Fibroblast of villous mesenchyme (primary cell): Measurements from ENCODE around the gene CNTNAP2. TPM values are rescaled to one million over a fixed set of nuclear protein-coding genes. Genes with fewer than 3 reads are reported as not detected.
"Not testable (repeated sequence)": the region's sequence is repeated elsewhere in the genome, so short reads cannot be mapped to it uniquely, and the experiment has no call there.

Experiments
- DNase-seq: peaks from one replicate; pipeline ENCODE4 v3.0.0-alpha.2; 2010; ENCODE audit warnings: low read depth
- H3K4me3 ChIP-seq: 2 replicates; pipeline ENCODE4 v1.5.1; 2011; ENCODE audit warnings: low read depth, mild to moderate bottlenecking, low read length
- total RNA-seq: library from RNA; depleted of rRNA; stranded (reverse); fragments of >200 nt; gene quantifications from 2 replicates; pipeline ENCODE4 v1.2.3, GENCODE V29; 2012
- TF ChIP-seq, protein P1 (sequence below): IDR thresholded peaks from 2 replicates; pipeline ENCODE4 v1.5.1; 2012; ENCODE audit warnings: low read depth, mild to moderate bottlenecking, low read length; ENCODE audit not compliant: insufficient read depth

The CNTNAP2 gene
- total RNA-seq, 1 donor = not detected

DNA sequence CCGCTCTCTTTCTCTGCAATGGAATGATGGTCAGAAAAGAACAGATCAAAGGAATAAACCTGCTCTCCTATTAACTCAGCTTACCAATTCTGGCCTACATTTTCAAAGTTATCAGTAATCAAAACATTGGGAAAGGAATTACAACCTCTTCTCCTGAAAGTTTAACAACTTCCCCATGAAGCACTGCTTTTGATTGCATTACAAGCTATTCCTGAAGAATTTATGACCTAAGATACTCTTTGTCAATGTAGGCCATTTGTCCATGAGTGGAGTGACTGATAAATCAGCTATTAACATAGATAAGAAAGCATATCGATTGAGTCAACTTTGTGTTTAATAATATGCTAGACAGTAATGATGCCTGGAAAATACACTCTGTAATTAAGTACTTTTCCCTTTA lies 2202.2 kb downstream of the CNTNAP2 start:
- no peak for DNase-seq
- H3K4me3 ChIP-seq = no peak overlapping the region
- TF ChIP-seq, protein P1, sequence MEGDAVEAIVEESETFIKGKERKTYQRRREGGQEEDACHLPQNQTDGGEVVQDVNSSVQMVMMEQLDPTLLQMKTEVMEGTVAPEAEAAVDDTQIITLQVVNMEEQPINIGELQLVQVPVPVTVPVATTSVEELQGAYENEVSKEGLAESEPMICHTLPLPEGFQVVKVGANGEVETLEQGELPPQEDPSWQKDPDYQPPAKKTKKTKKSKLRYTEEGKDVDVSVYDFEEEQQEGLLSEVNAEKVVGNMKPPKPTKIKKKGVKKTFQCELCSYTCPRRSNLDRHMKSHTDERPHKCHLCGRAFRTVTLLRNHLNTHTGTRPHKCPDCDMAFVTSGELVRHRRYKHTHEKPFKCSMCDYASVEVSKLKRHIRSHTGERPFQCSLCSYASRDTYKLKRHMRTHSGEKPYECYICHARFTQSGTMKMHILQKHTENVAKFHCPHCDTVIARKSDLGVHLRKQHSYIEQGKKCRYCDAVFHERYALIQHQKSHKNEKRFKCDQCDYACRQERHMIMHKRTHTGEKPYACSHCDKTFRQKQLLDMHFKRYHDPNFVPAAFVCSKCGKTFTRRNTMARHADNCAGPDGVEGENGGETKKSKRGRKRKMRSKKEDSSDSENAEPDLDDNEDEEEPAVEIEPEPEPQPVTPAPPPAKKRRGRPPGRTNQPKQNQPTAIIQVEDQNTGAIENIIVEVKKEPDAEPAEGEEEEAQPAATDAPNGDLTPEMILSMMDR = no peak

DNA sequence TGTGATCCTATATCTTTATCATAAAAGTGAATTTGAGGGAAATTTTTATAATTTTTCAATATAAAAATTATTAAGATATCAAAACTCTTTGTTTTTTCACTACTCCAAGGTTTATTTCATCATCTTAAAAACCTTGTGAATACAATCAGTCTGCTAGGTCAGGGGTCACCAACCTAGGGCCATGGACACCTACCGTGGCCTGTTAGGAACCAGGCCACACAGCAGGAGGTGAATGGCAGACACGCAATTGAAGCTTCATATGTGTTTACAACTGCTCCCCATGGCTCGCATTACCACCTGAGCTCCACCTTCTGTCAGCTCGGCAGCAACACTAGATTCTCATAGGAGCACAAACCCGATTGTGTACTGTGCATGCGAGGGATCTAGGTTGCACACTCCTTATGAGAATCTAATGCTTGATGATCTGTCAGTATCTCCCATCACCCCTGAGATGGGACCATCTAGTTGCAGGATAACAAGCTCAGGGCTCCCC lies 2202.8 kb downstream of the CNTNAP2 start:
- DNase-seq = no peak
- TF ChIP-seq, protein P1 = no peak

DNA sequence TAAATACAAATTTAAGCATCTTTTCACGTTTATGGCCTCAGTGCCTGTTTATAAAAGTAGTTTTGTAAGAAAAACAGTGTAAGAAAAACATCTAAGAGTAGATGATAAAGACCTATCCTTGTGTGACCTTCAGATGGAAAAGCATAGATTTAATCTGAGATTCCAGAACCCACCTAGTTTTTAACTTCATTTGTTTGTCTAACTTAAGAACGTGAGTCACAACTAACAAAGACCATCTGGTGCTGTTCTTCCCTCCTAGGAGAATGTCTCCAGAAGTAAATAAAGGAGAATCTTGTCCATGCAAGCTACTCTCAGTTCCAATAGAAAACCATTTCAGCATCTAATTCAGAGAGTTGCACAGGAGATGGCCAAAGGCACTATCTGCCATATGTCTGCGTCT lies 2208.6 kb downstream of the CNTNAP2 start:
- DNase-seq = no peak

More for the DNA sequence above, 2202.8 kb downstream of the CNTNAP2 start:
- H3K4me3 ChIP-seq = no peak overlapping the region

GRCh38 chr7:148327379-148327778 lies 2210.8 kb downstream of the CNTNAP2 start:
- no peak overlapping the region for H3K4me3 ChIP-seq
- TF ChIP-seq, protein P1 = no peak
- DNase-seq = no peak

More for the DNA sequence above, 2208.6 kb downstream of the CNTNAP2 start:
- TF ChIP-seq, protein P1 = no peak
- H3K4me3 ChIP-seq = no peak overlapping the region

DNA sequence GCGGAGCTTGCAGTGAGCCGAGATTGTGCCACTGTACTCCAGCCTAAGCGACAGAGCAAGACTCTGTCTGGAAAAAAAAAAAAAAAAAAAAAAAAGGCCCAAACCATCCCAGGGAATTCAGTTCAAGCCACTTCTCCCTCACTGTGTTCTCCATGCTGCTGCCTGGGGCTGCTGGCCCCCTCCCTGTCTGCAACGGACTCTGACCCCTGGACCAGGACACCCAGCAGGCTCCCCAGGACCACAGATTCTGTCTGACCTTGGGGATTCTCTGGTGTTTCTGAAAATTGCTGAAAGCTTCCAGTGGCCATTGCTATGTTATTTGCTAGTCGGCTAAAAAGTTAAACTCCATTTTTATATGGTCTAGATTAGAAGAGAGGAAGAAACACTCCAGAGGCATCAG lies 2212.3 kb downstream of the CNTNAP2 start:
- H3K4me3 ChIP-seq = no peak overlapping the region
- TF ChIP-seq, protein P1 = no peak
- no peak for DNase-seq

GRCh38 chr7:148330124-148330818 lies 2213.7 kb downstream of the CNTNAP2 start:
- TF ChIP-seq, protein P1 = no peak
- DNase-seq = no peak
- H3K4me3 ChIP-seq = no peak overlapping the region

- no peak for DNase-seq
- TF ChIP-seq, protein P1 = no peak
Measured at GRCh38 chr7:148330822-148331221, 2214.2 kb downstream of the CNTNAP2 start.

DNA sequence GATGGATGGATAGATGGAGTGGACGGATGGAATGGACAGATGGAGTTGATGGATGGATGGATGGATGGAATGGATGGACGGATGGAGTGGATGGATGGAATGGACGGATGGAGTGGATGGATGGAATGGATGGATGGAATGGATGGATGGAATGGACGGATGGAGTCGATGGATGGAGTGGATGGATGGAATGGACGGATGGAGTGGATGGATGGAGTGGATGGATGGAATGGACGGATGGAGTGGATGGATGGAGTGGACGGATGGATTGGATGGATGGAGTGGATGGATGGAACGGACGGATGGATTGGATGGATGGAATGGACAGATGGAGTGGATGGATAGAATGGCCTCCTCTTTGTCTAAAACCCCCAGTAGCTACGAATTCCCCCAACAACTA lies 2214.9 kb downstream of the CNTNAP2 start:
- H3K4me3 ChIP-seq = not testable (repeated sequence)
- peak; percentile 2 for DNase-seq

More at GRCh38 chr7:148330822-148331221, 2214.2 kb downstream of the CNTNAP2 start:
- no peak overlapping the region for H3K4me3 ChIP-seq
